Activated CD4-positive, alpha-beta T cell treated with anti-CD3 and anti-CD28 coated beads for 24 hours (primary cell): Measurements from ENCODE around the gene GRIK5.

ENCODE experiments used
- DNase-seq, 2 donors: peaks; one replicate each; pipeline ENCODE4 v3.0.0-alpha.2; 2020; ENCODE audit warnings: low read depth in 2 of 2

Gene GRIK5

DNA sequence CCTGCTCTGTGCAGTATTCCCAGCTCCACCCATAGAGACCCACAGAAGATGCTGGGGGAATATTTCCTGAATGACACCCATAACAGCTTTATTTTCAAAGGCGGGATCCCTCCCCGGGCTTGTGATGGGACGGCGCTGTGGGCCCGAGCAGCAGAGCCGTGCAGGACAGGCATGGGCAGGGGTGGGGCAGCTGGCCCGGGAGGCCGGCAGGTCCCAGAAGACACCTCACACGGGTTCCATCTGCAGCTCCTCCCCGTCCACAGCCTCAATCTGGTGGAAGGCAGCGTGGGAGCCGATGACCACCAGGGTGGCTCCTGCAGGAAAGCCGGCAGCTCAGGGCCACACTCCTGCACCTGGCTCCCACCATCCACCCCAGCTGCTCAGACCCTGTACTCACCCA is 113.4 kb downstream of the GRIK5 start:
- DNase-seq = no peak

DNA sequence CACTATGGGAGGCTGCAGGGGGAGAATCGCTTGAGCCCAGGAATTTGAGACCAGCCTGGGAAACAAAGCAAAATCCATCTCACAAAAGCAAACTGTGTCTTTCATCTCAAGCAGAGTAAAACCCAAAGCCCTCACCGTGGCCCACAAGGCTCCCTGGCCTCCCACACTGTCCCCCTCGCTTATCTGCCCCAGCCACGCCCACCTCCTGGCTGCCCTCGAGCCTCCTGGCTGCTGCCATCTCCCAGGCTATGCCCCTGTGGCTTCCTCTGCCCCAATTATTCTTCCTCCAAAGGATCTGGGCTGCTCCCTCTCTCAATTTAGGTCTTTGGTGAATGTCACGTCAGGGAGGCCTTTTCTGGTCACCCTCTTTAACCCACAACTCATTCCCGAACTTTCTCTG is 114.5 kb downstream of the GRIK5 start:
- DNase-seq = no peak

DNA sequence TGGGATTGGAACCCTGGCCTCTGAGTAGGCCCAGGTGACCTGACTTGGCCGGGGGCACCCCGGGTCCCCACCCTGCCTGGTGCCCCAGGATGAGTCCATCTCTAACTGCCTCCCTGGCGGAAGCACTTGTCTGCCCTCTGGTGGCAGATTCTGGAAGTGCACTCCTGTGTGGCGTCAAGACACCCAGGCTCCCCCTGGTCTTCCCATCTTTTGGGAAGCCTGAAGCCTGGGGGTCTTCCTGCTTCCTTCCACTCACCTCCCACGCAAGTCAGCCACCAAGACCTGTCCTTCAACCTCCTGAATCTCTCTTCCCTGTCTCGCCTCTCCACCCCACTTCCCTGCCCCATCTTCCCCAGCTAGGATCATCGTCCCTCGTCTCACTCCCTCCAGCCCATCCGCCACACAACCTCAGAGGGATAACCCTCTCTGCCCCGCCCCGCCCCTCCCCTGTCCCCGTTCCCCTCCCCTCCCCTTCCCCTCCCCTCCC is 118.3 kb downstream of the GRIK5 start:
- peak; percentile 90 to 93 for DNase-seq
